GM13976 (cell line): ENCODE results near the gene MRPL14.

Source experiments
- DNase-seq: peaks from one replicate; pipeline ENCODE4 v3.0.0; 2012; ENCODE audit warnings: low spot score
- in situ Hi-C: fragments of 300-500 bp; cut with MboI; formaldehyde crosslinking; loops from one replicate; pipeline ENCODE4 v1.12.0; 2022; ENCODE audit warnings: low sequenced_read_pairs, mixed read lengths, inconsistent platforms; ENCODE audit not compliant: unreplicated experiment
- TF ChIP-seq, protein P1 (sequence below): IDR thresholded peaks from 2 replicates; pipeline ENCODE4 v1.5.1; 2012; ENCODE audit warnings: borderline replicate concordance, mild to moderate bottlenecking; ENCODE audit not compliant: insufficient read depth; ENCODE audit errors: extremely low read depth, missing control alignments, control extremely low read depth

The MRPL14 gene

DNA sequence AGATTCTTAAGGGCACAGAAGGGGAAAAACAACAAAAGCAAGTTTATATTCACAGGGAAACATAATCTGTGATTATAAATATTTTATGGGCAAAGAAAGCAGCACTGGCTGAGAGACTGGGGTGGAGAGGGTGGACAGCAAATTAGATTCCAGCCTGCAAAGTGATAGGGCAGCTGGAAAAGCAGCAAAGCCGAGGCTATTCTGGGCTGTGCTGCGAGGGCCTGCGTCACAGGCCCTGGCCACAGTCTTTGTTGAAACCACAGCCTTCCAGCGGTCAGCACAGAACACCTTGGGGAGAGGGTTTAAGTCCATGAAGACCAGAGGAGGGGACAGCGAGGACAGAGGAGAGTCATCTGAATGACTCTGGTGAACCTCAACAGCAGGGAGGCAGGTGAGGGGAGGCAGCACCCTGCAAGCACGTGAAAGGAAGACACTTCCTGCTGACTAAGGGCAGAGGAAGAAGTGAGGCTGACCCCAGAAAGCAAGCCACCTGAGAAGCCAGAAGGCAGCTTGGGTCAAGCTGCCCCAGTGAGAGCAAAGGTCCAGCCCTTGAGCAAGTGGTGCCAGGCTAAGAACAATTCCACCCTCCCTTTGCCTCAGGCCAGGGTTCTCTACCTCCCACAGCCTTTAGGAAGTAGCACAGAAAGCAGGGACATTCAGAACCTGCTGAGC is 17.1 kb downstream of the MRPL14 start:
- TF ChIP-seq, protein P1, sequence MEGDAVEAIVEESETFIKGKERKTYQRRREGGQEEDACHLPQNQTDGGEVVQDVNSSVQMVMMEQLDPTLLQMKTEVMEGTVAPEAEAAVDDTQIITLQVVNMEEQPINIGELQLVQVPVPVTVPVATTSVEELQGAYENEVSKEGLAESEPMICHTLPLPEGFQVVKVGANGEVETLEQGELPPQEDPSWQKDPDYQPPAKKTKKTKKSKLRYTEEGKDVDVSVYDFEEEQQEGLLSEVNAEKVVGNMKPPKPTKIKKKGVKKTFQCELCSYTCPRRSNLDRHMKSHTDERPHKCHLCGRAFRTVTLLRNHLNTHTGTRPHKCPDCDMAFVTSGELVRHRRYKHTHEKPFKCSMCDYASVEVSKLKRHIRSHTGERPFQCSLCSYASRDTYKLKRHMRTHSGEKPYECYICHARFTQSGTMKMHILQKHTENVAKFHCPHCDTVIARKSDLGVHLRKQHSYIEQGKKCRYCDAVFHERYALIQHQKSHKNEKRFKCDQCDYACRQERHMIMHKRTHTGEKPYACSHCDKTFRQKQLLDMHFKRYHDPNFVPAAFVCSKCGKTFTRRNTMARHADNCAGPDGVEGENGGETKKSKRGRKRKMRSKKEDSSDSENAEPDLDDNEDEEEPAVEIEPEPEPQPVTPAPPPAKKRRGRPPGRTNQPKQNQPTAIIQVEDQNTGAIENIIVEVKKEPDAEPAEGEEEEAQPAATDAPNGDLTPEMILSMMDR = no peak
- in situ Hi-C loops = no loop called here
- no peak for DNase-seq

DNA sequence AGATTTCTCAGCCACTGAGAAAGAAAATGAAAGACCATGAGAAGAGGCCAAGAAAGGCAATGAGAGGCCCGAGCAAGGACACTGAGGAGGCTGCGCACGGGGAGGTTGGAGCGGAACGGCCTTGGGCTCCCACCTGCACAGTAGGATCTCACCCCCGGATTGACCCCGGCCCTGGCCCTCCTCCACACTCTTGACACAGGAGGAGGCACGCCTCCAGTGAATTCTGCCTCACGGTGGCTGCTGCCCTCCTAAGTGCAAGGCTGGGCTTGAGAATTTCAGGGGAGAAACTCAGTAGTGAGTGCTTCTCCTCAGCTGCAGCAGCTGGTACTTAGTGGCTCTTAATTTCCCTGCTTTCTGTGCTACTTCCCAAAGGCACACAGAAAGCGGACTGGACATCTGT is 18.0 kb downstream of the MRPL14 start:
- TF ChIP-seq, protein P1 = no peak
- no peak for DNase-seq
- in situ Hi-C loops = no loop called here

DNA sequence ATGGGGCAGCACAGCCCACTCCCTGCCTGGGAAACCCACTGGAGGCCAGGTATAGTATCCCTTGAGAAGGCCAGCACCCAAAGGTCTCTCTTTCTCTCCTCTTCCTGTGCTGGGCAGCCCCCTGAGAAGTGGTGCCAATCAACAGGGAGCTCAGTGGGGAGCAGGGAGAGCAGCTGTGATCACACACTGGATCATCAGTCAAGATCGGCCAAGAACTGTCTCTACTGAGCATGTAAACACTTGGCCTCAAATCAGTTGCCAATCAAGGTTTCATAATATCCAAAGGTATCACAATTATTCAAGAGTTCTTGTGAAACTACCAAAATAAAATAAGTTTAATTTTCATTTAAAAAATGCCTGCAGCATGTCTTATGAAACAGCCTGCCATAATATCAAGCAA is 18.8 kb downstream of the MRPL14 start:
- in situ Hi-C loops = no loop called here
- DNase-seq = no peak
- TF ChIP-seq, protein P1 = no peak

DNA sequence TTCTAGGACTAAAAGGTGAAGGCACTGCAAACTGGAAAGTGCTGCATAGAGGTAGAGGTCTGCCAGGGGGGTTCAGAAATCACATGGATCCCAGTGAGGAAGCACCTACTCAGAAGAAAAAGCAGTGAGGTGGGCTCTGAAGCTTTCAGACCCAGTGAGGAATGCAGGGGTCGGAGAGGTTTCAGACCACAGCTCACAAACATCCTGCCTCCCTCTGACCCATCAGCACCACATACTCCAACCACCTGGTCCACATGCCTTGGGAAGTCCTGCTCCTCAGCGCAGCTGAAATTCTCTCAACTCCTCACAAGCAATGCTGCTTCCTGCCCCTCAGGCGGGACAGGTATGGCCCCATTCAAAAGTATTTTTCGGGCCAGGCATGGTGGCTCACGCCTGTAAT is 20.2 kb downstream of the MRPL14 start:
- in situ Hi-C loops = no loop called here
- DNase-seq = no peak
- TF ChIP-seq, protein P1 = no peak

DNA sequence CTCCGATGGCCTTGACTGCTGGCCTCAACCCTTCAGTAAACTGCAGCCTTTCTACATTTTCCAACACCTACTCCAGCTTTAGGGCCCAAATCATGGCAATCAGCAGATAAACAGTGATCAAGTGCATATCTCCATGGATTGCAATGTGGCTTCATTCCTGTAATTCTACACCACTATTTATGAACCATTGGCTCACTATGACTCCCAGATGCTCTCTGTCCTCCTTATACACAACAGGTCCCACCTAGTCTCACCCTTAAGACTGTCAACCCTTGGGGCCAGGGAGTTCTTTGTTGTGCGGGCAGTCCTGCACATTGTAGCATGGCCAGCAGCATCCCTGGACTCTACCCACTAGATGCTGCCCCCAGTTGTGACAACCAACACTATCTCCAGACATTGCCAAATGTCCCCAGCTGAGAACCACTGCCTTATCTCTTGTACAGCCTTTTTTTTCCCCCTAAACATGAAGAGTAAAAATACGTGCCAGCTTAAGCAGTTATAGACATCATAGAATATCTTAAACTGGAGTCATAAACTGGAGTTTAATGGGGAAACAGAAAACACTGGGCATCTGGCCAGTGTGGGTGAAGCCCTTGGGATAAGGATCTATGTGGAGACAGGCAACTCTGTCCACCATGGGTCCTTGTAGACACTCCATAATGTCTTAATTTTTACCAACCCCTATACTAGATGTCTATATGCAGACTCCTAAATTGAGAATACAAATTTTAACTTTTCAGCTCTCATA is 21.1 kb downstream of the MRPL14 start:
- TF ChIP-seq, protein P1 = no peak
- in situ Hi-C loops = no loop called here
- DNase-seq = no peak

DNA sequence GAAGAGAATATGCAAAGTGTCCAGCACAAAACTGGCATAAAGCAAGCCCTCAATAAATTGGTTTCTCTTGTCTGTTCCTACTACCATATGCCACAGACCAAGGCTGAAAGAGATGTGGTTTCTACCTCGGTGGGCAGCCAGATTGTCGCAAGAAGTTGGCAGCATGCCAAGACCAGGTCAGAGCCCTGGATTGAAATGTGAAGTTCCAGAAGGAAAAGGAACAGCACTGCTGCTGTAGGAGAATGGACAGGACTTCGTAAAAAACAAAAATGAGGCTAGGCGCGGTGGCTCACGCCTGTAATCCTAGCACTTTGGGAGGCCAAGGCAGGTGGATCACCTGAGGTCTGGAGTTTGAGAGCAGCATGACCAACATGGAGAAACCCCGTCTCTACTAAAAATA is 22.1 kb downstream of the MRPL14 start:
- TF ChIP-seq, protein P1 = no peak
- DNase-seq = no peak
- in situ Hi-C loops = no loop called here
